K562 (cell line): ENCODE results near the gene RNLS. TPM values are rescaled to one million over a fixed set of nuclear protein-coding genes. Genes with fewer than 3 reads are reported as not detected.

ENCODE experiments used
- BDP1 ChIP-seq: IDR thresholded peaks from 3 replicates; pipeline ENCODE4 v1.6.1; 2011; ENCODE audit not compliant: insufficient read length, insufficient read depth
- MAFG ChIP-seq: fragments of 450-650 bp; conservative IDR thresholded peaks from 2 replicates; pipeline ENCODE4 v1.6.1; 2016; ENCODE audit warnings: missing genetic modification characterization, missing compliant biosample characterization
- MEF2A ChIP-seq: IDR thresholded peaks from 2 replicates; pipeline ENCODE4 v1.6.1; 2011; ENCODE audit warnings: low read depth, mild to moderate bottlenecking, low read length, moderate library complexity; ENCODE audit not compliant: control insufficient read depth
- MITF ChIP-seq: IDR thresholded peaks from 2 replicates; pipeline ENCODE4 v1.6.1; 2014; ENCODE audit warnings: antibody characterized with exemption
- RBM34 ChIP-seq: fragments of 200-400 bp; formaldehyde crosslinking; IDR thresholded peaks from 2 replicates; pipeline ENCODE4 v1.6.1; 2018; ENCODE audit warnings: low read length, borderline replicate concordance; ENCODE audit not compliant: insufficient read depth
- SP2 ChIP-seq: IDR thresholded peaks from 2 replicates; pipeline ENCODE4 v1.6.1; 2011; ENCODE audit warnings: mild to moderate bottlenecking, low read depth, low read length, moderate library complexity; ENCODE audit not compliant: poor library complexity, severe bottlenecking; ENCODE audit errors: extremely low read depth
- STAT6 ChIP-seq: sonication (generic); formaldehyde crosslinking; IDR thresholded peaks from 2 replicates; pipeline ENCODE4 v1.8.1; 2023; ENCODE audit warnings: mild to moderate bottlenecking, missing genetic modification reagents
- ZNF655 ChIP-seq: fragments of 250-450 bp; sonication (Bioruptor Pico); IDR thresholded peaks from 2 replicates; pipeline ENCODE4 v1.5.0; 2021
- ZNF766 ChIP-seq: fragments of 200-800 bp; sonication (Bioruptor generic); conservative IDR thresholded peaks from 2 replicates; pipeline ENCODE4 v1.6.1; 2016; ENCODE audit warnings: missing genetic modification characterization, missing compliant biosample characterization
- polyA plus RNA-seq, 8 experiments: library from polyadenylated mRNA; depleted of rRNA in 4 of 8; stranded (reverse) in 5 of 8; unstranded in 3 of 8; fragments of >200 nt; fragmentation: Nextera tagmentation in 2 of 8; fragmentation: Illumina TruSeq in 1 of 8; extraction: Ambion mirVana in 2 of 8; extraction: Trizol in 1 of 8; gene quantifications; 2 replicates each; pipeline versions ENCODE4 v1.2.1 to v1.2.3, GENCODE V29; 2011 to 2014; ENCODE audit warnings: inconsistent platforms in 1 of 8, missing spikeins in 1 of 8
- total RNA-seq, 7 experiments: library from RNA; depleted of rRNA in 6 of 7; stranded (reverse); fragments of >200 nt in 6 of 7; fragmentation: Illumina TruSeq in 2 of 7; extraction: Trizol in 2 of 7; gene quantifications; 2 replicates each; pipeline versions ENCODE4 v1.2.1 to v1.2.3, GENCODE V29; 2011 to 2021; ENCODE audit warnings: low replicate concordance in 1 of 7

RNLS gene
- total and polyA plus RNA-seq, 9 of the 15 experiments (the other 6 are each of a cell fraction or from before 2014, with no cell fraction given): 0.14 to 0.72 (median 0.41) TPM; not detected in 3

- TF ChIP-seq ZNF655 (CRISPR knock-in tag): no peak
- TF ChIP-seq RBM34: no peak
- no peak for TF ChIP-seq SP2
- TF ChIP-seq MEF2A: no peak
- no peak for TF ChIP-seq MITF
- no peak for TF ChIP-seq BDP1
- no peak for TF ChIP-seq ZNF766 (CRISPR knock-in tag)
- no peak for TF ChIP-seq STAT6
- no peak for TF ChIP-seq MAFG
Observed at GRCh38 chr10:88408096-88408495, 175.0 kb downstream of the RNLS start (continued).
